Natural killer cell treated with Interleukin-12 subunit alpha and Interleukin-12 subunit beta and Interleukin-15 and Interleukin-18, amount 100 ng/mL, for 72 hours (primary cell): ENCODE data around the gene SNX1. TPM values are rescaled to one million over a fixed set of nuclear protein-coding genes. Genes with fewer than 3 reads are reported as not detected.

Experiments
- ATAC-seq, 2 donors: fragments of 150-1000 bp; cut with Tn5 transposase in 1 of 2; sonication (Bioruptor Pico), chemical (Tn5 transposase) in 1 of 2; 2 replicates each; pipeline ENCODE4 v1.10.0; 2021
- DNase-seq: peaks from one replicate; pipeline ENCODE4 v3.0.0; 2022; ENCODE audit warnings: low spot score
- H3K27ac Mint-ChIP-seq, 2 donors: 1 replicate in 1 of 2; 2 replicates in 1 of 2; pipeline ENCODE4 v1.8.0; 2022; ENCODE audit warnings: mixed read lengths in 2 of 2, mild to moderate bottlenecking in 1 of 2, moderate library complexity in 1 of 2
- H3K27me3 Mint-ChIP-seq, 2 donors: 1 replicate in 1 of 2; 2 replicates in 1 of 2; pipeline ENCODE4 v1.8.0; 2022; ENCODE audit warnings: mixed read lengths in 2 of 2
- H3K36me3 Mint-ChIP-seq: one replicate; pipeline ENCODE4 v1.8.0; 2022; ENCODE audit warnings: mixed read lengths
- H3K4me1 Mint-ChIP-seq, 2 donors: 1 replicate in 1 of 2; 2 replicates in 1 of 2; pipeline ENCODE4 v1.8.0; 2022; ENCODE audit warnings: low read depth in 2 of 2, mixed read lengths in 2 of 2, mild to moderate bottlenecking in 1 of 2
- H3K4me3 Mint-ChIP-seq: one replicate; pipeline ENCODE4 v1.8.0; 2022; ENCODE audit warnings: mixed read lengths
- H3K9me3 Mint-ChIP-seq: 2 replicates; pipeline ENCODE4 v1.8.0; 2022; ENCODE audit warnings: mixed read lengths
- total RNA-seq, 2 donors: library from RNA; stranded (reverse); gene quantifications; one replicate each; pipeline ENCODE4 v1.2.3, GENCODE V29; 2022

Gene SNX1
- total RNA-seq, 2 donors from 2014 or later, result 119 to 132 TPM

DNA sequence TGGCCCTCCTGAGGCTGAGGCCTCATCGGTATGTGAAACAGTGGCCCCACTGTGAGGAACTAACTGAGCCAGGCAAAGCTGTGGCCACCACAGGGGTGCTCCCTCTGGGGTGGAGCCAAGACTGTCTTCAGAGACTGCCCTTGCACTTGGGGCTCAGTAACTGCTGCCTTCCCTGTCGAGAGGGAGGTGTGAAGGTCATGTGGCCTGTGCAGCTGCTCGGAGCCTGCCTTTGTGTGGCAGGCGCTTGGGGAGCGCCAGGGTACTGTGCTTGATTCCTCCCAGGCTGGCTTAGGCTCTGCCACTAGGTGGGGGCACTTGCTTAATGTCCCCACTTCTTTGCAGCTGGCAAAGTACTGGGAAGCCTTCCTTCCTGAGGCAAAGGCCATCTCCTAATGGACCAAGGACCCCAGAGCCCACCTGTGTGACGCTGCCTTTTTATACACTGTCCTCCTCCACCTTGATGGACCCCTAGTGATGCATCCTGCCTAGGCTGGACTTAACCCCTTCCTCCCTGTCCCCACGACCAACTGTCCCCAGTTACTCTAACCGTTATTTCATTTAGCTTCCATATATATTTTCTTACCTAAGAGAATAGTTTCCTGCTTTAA is 41.5 kb downstream of the SNX1 start:
- no peaks in the 10 kb centered on the region for H3K4me1 Mint-ChIP-seq
- H3K36me3 Mint-ChIP-seq, result peaks cover 8% of the 10 kb centered on the region
- H3K27ac Mint-ChIP-seq, result no peak overlapping the region
- H3K9me3 Mint-ChIP-seq, result no peaks in the 10 kb centered on the region
- H3K4me3 Mint-ChIP-seq, result no peak overlapping the region
- peak; percentile 23 to 50 for ATAC-seq
- no peak for DNase-seq
- no peaks in the 10 kb centered on the region for H3K27me3 Mint-ChIP-seq

DNA sequence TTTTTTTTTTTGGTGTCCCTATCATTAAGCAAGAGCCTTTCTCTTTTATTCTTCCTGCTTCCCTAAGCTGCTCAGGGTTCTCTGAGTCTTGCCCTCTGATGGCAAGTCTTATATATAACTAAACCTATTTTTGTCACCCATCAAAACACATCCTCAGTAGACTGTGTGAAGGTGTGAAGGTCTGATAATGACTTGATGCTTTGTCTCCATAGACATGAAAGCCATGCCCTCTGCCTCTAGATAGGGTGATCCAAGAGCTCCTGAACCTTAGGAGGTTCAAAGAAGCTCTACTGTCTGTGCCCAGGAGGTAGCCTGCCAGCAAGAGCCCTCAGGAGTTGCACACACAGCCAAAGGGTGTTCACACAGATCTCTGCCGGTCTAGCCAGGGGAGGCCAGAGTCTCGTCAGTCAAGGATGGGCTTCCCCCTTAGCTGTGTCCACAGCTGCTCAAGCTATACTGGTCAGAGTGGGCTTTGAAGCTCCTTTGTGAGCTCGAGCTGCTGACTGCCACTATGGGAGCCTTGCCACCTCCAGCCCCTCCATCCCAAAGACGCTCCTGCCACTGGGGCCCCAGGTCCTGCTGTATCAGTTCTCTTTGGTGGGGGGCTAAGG is 42.7 kb downstream of the SNX1 start:
- Mint-ChIP-seq H3K9me3 (no peaks in the 10 kb centered on the region), H3K27ac (no peak overlapping the region), H3K27me3 (no peaks in the 10 kb centered on the region), H3K36me3 (peaks cover 6% of the 10 kb centered on the region), H3K4me3 (no peak overlapping the region), H3K4me1 (no peaks in the 10 kb centered on the region)
- no peak for DNase-seq
- ATAC-seq, result no peak

DNA sequence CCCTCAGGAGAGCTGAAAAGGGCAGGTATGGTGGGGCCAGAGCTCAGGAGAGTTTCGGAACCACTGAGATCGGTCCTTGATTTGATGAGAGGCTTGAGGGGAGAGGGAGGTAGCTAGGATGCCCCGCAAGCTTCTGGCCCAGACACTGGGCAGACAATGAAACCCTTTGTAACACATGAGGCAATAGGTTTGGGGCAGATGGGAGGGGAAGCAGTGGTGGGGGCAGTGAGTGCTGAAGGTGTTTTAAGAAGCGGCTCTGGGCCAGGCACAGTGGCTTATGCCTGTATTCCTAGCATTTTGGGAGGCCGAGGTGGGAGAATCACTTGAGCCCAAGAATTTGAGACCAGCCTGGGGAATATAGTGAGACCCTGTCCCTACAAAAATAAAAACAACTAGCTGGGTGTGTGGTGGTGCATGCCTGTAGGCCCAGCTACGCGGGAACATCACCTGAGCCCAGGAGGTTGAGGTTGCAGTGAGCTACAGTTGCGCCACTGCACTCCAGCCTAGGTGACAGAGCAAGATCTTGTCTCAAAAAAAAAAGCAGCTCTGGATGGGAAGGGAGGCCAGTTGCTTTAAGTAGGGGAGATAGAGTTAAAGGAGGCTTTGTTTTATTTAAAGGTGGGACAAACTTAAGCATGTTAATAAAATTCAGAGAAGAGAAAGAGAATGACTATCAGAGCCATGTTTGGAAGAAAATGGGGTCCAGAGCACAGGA is 46.2 kb downstream of the SNX1 start:
- Mint-ChIP-seq H3K9me3 (no peaks in the 10 kb centered on the region), H3K27ac (peak overlapping the region in 1 of 2 donors; percentile 15), H3K36me3 (peaks cover 6% of the 10 kb centered on the region), H3K27me3 (no peaks in the 10 kb centered on the region), H3K4me1 (no peaks in the 10 kb centered on the region), H3K4me3 (no peak overlapping the region)
- DNase-seq (no peak), ATAC-seq (no peak)

DNA sequence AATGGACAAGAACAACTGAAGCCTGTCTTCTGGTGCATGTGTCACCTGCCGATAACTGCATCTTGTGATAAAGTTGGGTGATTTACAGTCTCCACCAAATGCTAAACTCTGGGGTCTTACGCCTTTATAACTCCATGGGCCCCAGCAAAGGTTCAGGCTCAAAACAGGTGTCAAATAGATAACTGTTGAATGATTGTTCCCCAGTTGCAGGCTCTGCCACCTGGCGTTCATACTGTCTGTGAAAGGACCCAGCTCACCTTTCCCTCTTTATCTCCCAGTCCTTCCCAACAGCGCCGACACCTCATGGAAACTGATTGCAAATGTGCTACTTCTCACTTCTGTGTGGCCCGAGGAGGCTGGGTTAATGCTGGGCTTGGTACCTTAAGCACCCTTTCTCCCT is 47.5 kb downstream of the SNX1 start:
- no peak for DNase-seq
- H3K4me3 Mint-ChIP-seq, result no peak overlapping the region
- no peak overlapping the region for H3K27ac Mint-ChIP-seq
- ATAC-seq, result no peak
- no peaks in the 10 kb centered on the region for H3K4me1 Mint-ChIP-seq
- peaks cover 2% of the 10 kb centered on the region for H3K36me3 Mint-ChIP-seq
- no peaks in the 10 kb centered on the region for H3K27me3 Mint-ChIP-seq
- H3K9me3 Mint-ChIP-seq, result no peaks in the 10 kb centered on the region

DNA sequence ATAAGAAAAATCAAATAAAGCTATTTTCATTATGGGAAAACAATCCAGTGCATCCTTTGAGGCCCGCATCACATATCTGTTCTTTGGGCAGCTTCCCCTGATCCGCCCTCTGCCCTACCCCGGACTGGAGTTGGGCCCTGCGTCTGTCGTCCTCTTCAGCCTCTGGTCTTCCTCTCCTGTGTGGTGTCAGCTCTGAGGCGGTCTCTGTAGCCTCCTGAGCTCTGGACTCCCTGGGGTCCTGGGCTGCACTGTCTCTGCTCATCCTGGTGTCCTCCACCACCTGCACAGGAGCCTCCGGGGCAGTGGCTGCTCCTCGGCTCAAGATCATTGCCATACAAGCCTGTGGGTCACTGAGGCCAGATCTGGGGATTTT is 48.4 kb downstream of the SNX1 start:
- H3K4me3 Mint-ChIP-seq, result no peak overlapping the region
- H3K27ac Mint-ChIP-seq, result no peak overlapping the region
- no peaks in the 10 kb centered on the region for H3K27me3 Mint-ChIP-seq
- H3K9me3 Mint-ChIP-seq, result no peaks in the 10 kb centered on the region
- ATAC-seq (no peak), DNase-seq (no peak)
- H3K36me3 Mint-ChIP-seq, result no peaks in the 10 kb centered on the region
- no peaks in the 10 kb centered on the region for H3K4me1 Mint-ChIP-seq

DNA sequence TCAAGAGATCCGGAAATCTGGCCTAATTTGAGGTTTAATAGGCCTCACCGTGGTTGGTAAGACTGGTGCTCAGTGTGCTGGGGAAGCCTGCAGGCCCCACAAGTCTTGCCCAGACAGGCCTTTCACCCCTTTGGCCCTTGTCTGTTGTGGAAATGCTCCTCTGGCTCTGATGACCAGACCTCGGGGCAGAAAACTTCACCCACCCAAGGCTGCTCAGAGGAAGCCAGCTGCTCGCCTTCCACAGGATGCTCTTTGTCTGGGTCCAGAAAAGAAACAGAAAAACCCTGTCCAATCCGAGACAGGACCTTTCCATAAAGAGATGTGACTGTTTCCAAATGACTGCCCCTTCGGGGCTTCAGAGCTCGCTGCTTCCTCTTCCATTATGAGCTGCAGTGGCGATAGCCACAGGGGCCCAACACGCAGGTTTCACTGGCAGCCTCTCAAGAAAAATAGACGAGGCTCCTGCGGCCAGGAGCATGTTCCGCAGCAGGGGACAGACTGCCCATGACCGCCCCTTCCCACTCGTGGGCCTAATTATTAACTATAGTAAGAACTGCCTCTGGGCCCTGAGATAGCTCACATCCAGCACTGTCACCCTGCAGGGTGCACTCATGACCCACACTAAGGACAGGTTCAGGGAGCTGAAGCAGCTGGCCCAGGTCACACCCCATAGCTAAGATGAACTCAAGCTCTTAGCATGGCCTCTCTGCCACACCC is 48.9 kb downstream of the SNX1 start:
- Mint-ChIP-seq H3K4me3 (no peak overlapping the region), H3K27me3 (peaks cover 0 to 3% of the 10 kb centered on the region in 2 donors), H3K27ac (no peak overlapping the region), H3K9me3 (no peaks in the 10 kb centered on the region), H3K4me1 (peaks cover 0 to 4% of the 10 kb centered on the region in 2 donors), H3K36me3 (no peaks in the 10 kb centered on the region)
- no peak for ATAC-seq
- no peak for DNase-seq

DNA sequence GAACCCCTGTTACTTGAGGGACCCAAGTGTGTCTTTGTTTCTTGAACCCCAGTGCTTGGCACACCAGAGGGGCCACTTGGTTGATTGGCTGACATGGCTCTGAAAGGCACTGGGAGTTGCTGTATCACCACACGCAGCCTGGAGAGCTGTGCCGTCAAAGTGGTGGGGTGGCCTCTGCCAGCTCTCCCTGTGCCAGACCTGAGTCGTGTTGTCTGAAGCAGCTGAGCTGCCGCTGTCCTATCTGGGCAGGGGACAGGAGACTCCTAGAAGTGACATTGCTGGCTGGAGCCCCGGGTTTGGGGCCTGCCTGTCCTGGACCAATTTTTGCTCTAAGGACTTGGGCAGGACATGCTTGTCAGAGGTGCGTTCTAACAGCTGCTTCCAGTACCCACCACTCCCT is 50.3 kb downstream of the SNX1 start:
- peaks cover 0 to 6% of the 10 kb centered on the region in 2 donors for H3K27me3 Mint-ChIP-seq
- H3K9me3 Mint-ChIP-seq, result no peaks in the 10 kb centered on the region
- DNase-seq (no peak), ATAC-seq (no peak)
- H3K36me3 Mint-ChIP-seq, result no peaks in the 10 kb centered on the region
- peaks cover 0 to 9% of the 10 kb centered on the region in 2 donors for H3K4me1 Mint-ChIP-seq
- no peak overlapping the region for H3K4me3 Mint-ChIP-seq
- H3K27ac Mint-ChIP-seq, result no peak overlapping the region

DNA sequence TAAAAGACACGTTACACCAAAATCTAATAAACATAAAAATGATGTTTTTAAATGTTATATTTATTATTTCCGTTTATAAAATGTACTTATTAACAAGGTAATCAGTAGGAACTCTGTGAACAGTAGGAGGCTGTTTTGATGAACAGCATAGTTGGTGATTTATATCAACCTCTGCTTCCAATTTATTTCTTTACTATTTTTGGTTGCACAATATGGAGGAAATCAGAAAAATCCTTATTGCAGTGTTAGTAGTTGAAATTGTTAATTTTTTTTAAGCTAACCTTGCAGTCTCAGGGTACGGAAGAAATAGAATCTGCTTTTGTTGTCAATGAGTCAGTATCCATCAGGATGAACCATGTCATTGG is 50.7 kb downstream of the SNX1 start:
- H3K27me3 Mint-ChIP-seq, result peaks cover 0 to 6% of the 10 kb centered on the region in 2 donors
- H3K9me3 Mint-ChIP-seq, result no peaks in the 10 kb centered on the region

DNA sequence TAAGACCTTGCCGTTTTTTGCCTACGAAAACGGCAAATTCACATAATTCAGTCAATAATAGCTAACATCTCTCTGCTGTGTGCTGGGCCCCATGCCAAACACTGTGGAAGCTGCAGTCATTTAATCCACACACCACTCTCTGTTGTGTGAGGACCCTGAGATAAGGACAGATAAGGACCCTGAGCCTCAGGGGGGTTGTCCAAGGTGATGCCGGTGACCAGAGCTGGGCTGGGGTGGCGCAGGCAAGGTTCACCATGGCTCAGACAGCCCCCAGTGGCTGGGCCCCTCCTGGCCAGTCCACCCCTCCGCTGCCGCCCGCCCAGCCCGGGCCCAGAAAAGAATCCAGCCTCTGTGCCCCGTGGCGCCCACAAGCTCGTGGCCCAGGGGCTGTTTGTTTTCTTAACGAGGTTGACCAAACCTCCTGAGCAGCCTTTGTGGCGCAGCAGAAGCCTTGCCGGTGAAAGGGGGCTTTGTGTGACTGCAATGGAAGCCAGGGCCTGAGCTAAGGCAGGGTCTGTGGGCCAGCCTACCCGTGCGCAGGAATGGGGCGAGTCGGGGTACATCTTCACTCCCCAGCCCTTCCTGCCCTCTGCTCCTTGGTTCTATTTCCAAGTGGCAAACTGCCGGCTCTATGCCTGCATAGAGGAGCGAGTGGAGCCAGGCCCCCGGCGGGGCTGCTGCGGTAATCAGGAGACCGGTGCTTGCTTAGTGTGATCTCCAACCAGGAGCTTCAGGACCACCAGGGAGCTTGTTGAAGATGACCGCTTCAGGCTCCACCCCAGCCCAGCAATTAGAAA is 51.3 kb downstream of the SNX1 start:
- no peaks in the 10 kb centered on the region for H3K36me3 Mint-ChIP-seq
- H3K27ac Mint-ChIP-seq, result no peak overlapping the region
- H3K9me3 Mint-ChIP-seq, result no peaks in the 10 kb centered on the region
- H3K27me3 Mint-ChIP-seq, result peaks cover 0 to 6% of the 10 kb centered on the region in 2 donors
- ATAC-seq, result no peak
- no peak for DNase-seq
- H3K4me3 Mint-ChIP-seq, result no peak overlapping the region
- H3K4me1 Mint-ChIP-seq, result peaks cover 0 to 9% of the 10 kb centered on the region in 2 donors

More for the DNA sequence above, 50.7 kb downstream of the SNX1 start:
- ATAC-seq (no peak), DNase-seq (no peak)
- Mint-ChIP-seq H3K36me3 (no peaks in the 10 kb centered on the region), H3K4me1 (peaks cover 0 to 9% of the 10 kb centered on the region in 2 donors), H3K27ac (no peak overlapping the region), H3K4me3 (no peak overlapping the region)

DNA sequence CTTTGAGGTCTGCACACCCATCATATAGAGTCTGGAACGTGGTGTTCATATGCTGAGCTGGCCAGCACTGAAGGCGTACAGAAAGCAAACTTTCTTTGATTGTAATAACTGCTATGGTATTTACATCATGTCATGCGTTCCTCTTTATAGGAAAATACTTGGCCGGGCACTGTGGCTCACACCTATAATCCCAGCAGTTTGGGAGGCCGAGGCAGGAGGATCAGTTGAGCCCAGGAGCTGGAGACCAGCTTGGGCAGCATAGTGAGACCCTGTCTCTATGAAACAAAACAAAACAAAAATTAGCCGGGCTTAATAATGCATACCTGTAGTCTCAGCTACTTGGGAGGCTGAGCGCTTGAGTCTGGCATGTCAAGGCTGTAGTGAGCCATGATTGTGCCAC is 52.4 kb downstream of the SNX1 start:
- no peak for DNase-seq
- Mint-ChIP-seq H3K36me3 (no peaks in the 10 kb centered on the region), H3K27me3 (peaks cover 0 to 6% of the 10 kb centered on the region in 2 donors), H3K4me1 (peaks cover 2 to 9% of the 10 kb centered on the region in 2 donors), H3K4me3 (no peak overlapping the region), H3K27ac (no peak overlapping the region), H3K9me3 (no peaks in the 10 kb centered on the region)
- no peak for ATAC-seq

DNA sequence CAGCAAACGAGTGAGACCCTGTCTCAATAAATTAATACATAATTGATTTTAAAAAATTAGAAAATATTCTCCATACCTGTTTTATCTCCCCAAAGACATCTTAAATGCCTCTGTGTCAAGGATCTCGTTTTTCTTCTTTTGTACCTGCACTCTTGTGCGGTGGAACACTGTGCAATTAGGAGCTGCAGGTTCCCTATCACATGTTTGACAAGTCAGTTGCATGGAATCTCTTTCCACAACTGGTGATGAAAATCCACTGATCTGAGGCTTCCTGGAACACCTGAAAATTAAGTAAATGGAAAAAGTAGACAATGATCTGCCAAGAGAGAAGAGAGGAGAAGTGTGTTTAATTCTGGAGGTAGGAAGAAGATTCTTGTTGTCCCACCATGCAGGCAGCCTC is 52.8 kb downstream of the SNX1 start:
- no peaks in the 10 kb centered on the region for H3K36me3 Mint-ChIP-seq
- DNase-seq, result no peak
- H3K27me3 Mint-ChIP-seq, result peaks cover 0 to 9% of the 10 kb centered on the region in 2 donors
- H3K9me3 Mint-ChIP-seq, result no peaks in the 10 kb centered on the region
- H3K4me1 Mint-ChIP-seq, result peaks cover 6 to 12% of the 10 kb centered on the region in 2 donors
- no peak overlapping the region for H3K4me3 Mint-ChIP-seq
- H3K27ac Mint-ChIP-seq, result no peak overlapping the region
- no peak for ATAC-seq

DNA sequence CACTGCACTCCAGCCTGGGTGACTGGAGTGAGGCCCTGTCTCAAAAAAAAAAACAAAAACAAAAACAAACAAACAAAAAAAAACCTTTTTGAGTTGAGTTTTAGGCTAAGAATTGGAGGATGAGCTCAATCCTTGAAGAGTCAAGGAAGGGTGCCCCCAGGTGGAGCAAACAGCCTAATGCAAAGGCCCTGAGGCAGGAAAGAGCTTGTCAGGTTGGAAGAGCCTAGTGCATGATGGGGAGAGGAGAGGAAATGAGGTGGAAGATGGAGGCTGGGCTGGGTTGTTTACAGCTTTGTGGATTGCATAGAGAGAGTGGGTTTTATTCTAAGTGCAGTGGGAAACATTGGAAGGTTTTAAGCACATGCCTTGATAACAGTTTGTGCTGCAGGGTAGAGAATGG is 53.6 kb downstream of the SNX1 start:
- Mint-ChIP-seq H3K4me1 (peaks cover 10 to 15% of the 10 kb centered on the region in 2 donors), H3K4me3 (peak overlapping the region; percentile 7), H3K27me3 (peaks cover 0 to 9% of the 10 kb centered on the region in 2 donors), H3K9me3 (no peaks in the 10 kb centered on the region), H3K36me3 (no peaks in the 10 kb centered on the region), H3K27ac (peak overlapping the region in 1 of 2 donors; percentile 45)
- DNase-seq (no peak), ATAC-seq (no peak)

DNA sequence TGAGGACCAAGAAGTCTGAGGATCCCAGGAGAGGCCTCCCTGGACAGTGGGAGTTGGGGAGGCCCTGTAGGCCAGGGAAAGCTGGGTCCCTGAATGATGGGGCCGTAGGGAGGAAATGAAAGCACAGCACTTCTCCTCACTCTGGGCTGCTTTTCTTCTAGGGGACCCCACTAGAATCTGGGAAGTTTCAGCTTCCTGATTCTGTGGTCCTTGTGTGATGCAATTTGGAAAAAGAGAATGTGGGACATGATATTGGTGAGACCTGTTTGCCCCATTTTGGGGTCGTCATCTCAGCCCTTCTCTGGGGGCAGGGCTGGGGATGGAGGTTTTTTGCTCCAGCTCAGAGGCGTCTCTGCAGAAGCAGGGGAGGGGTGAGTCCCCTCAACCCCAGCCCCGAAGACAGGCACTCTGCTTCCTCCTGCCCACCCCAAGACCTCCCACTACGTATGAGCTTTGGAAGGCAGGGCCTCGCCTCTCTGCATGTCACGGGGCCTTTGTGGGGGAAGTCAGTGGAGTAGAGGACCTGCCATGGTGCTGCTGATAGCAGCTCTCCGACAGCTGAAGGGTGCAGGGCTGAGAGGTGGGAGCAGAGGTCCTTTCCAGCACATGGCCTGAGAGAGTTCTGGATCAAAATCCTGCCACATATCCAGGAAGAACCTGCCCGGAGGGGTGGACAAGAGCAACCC is 54.3 kb downstream of the SNX1 start:
- Mint-ChIP-seq H3K4me1 (peaks cover 10 to 15% of the 10 kb centered on the region in 2 donors), H3K36me3 (no peaks in the 10 kb centered on the region), H3K27me3 (peaks cover 0 to 9% of the 10 kb centered on the region in 2 donors), H3K4me3 (peak overlapping the region; percentile 7), H3K27ac (peak overlapping the region in 1 of 2 donors; percentile 45), H3K9me3 (no peaks in the 10 kb centered on the region)
- no peak for ATAC-seq
- no peak for DNase-seq
